Measurements from ENCODE around the gene NECAP2. TPM values are rescaled to one million over a fixed set of nuclear protein-coding genes. Genes with fewer than 3 reads are reported as not detected.

NECAP2 gene
- total and polyA plus RNA-seq, 2 of the 4 experiments (the other 2 are of a cell fraction): 80.5 to 85.1 TPM

GRCh38 chr1:16422041-16422440, 18.5 kb upstream of the NECAP2 start:
- ChIA-PET POLR2A (ENCODE audit: unreplicated experiment) (no interaction called here), CTCF (no interaction called here)
- Histone ChIP-seq H2BK5ac (ENCODE audit: low read depth, low read length, poor library complexity, severe bottlenecking) (no peak overlapping the region), H2BK120ac (ENCODE audit: low read depth, low read length) (no peak overlapping the region), H3K4me2 (ENCODE audit: low read depth, low read length) (no peak overlapping the region), H3K4me3 (ENCODE audit: insufficient read depth, low read depth, low read length) (no peak overlapping the region), H3K36me3 (ENCODE audit: control insufficient read depth, insufficient read depth, low read length) (no peaks in the 10 kb centered on the region), H3K27ac (ENCODE audit: insufficient read depth, low read length) (no peak overlapping the region), H3K4ac (ENCODE audit: low read depth, low read length) (no peak overlapping the region), H3K18ac (ENCODE audit: low read depth, low read length) (no peak overlapping the region), H2AK9ac (replicated peaks; ENCODE audit: low read depth, low read length, poor library complexity) (no peak overlapping the region), H4K20me1 (ENCODE audit: insufficient read depth, low read length) (no peaks in the 10 kb centered on the region), H2AK5ac (ENCODE audit: low read depth, low read length) (no peak overlapping the region), H2BK15ac (ENCODE audit: low read depth, low read length) (no peak overlapping the region), H3K14ac (replicated peaks; ENCODE audit: low read depth, low read length) (no peak overlapping the region), H3K56ac (ENCODE audit: extremely low read depth, insufficient read depth, low read length) (no peak overlapping the region), H2BK20ac (ENCODE audit: low read depth, low read length) (no peak overlapping the region), H3K9ac (ENCODE audit: low read depth, low read length) (no peak overlapping the region), H4K8ac (ENCODE audit: low read depth in 2 of 2, low read length in 2 of 2) (no peak overlapping the region), H3K79me1 (ENCODE audit: low read depth in 1 of 2, low read length in 2 of 2) (no peaks in the 10 kb centered on the region), H3K23ac (ENCODE audit: low read depth, low read length) (no peak overlapping the region), H4K91ac (ENCODE audit: insufficient read depth, low read depth, low read length) (no peak overlapping the region), H3K9me3 (ENCODE audit: control insufficient read depth, insufficient read depth, low read length) (no peaks in the 10 kb centered on the region), H4K5ac (ENCODE audit: low read depth, low read length) (no peak overlapping the region), H3K9me1 (ENCODE audit: insufficient read depth, low read length) (no peaks in the 10 kb centered on the region; the same call in 1 of the 2 replicates), H2AFZ (replicated peaks; ENCODE audit: low read length, poor library complexity) (no peak overlapping the region), H3K27me3 (ENCODE audit: control insufficient read depth, insufficient read depth, low read length) (peaks cover 16% of the 10 kb centered on the region), H3K4me1 (ENCODE audit: control insufficient read depth, insufficient read depth, low read length) (no peaks in the 10 kb centered on the region)
- intact Hi-C loops (cut with micrococcal nuclease) (no loop called here), in situ Hi-C loops (cut with MboI; ENCODE audit: low sequenced_read_pairs) (no loop called here), dilution Hi-C loops (cut with HindIII; ENCODE audit: low sequenced_read_pairs, unreplicated experiment) (no loop called here)
- TF ChIP-seq ELK1 (IDR thresholded peaks at IDR 0.05; ENCODE audit: borderline replicate concordance, low read depth, low read length) (no peak), CHD1 (IDR thresholded peaks at IDR 0.05; ENCODE audit: low read depth, low read length) (no peak), POLR2A (IDR thresholded peaks at IDR 0.05; ENCODE audit: low read depth, low read length) (no peak), CEBPB (IDR thresholded peaks at IDR 0.05; ENCODE audit: low read depth, low read length) (no peak)
- DNase-seq (no peak), ATAC-seq (ENCODE audit: low read depth) (no peak)
- WGBS, 2 experiments (ENCODE audit: extremely low coverage in 2 of 2, insufficient read length in 1 of 2): no CpG with 5 or more reads among the region's 7 CpGs
- no TSS peak for BruUV-seq (replicated peaks)
